B cell (primary cell): ENCODE measurements around the gene TBC1D21.
A peak's percentile ranks its signal among the peaks of the same experiment; 100 is the strongest.

Experiments
- CTCF ChIP-seq: fragments of 200-600 bp; IDR thresholded peaks from one replicate; pipeline ENCODE4 v1.8.0; 2022; ENCODE audit warnings: antibody characterized with exemption, mild to moderate bottlenecking
- EZH2 ChIP-seq: IDR thresholded peaks from 2 replicates; pipeline ENCODE4 v1.6.1; 2012; ENCODE audit warnings: borderline replicate concordance, low read depth, mild to moderate bottlenecking, moderate library complexity, low read length; ENCODE audit not compliant: insufficient read depth, poor library complexity, severe bottlenecking

- TF ChIP-seq CTCF, result peak; percentile 48
- no peak for TF ChIP-seq EZH2
These were observed 24.3 kb downstream of the TBC1D21 start for GRCh38 chr15:73897441-73898261.
